ENCODE data around the gene NUP42. TPM values are rescaled to one million over a fixed set of nuclear protein-coding genes. Genes with fewer than 3 reads are reported as not detected.
A peak's percentile ranks its signal among the peaks of the same experiment; 100 is the strongest.

NUP42 gene
- total and polyA plus RNA-seq, 2 donors (not counting 3 experiments of a cell fraction or from before 2014, with no cell fraction given): 31.5 to 38.6 TPM

GRCh38 chr7:23247046-23247602 is 65.3 kb downstream of the NUP42 start:
- H3K79me2 ChIP-seq (ENCODE audit: control insufficient read depth, insufficient read depth, low read length): no peaks in the 10 kb centered on the region
- POLR2A ChIA-PET: interaction anchor here (0.6 kb wide), 1 partner anchor 65 kb away, joined by 3 read pairs; no protein-coding TSS in a partner anchor
- TF ChIP-seq POLR2AphosphoS5 (IDR thresholded peaks at IDR 0.05; ENCODE audit: insufficient read depth, low read depth, low read length) (no peak), MYC (IDR thresholded peaks at IDR 0.05; ENCODE audit: low read depth, low read length) (no peak), POLR2A (IDR thresholded peaks at IDR 0.05; ENCODE audit: low read depth, low read length) (no peak), JUN (IDR thresholded peaks at IDR 0.05; ENCODE audit: borderline replicate concordance, insufficient read depth, insufficient read length, low read depth) (no peak), EZH2 (IDR thresholded peaks at IDR 0.05; ENCODE audit: borderline replicate concordance, low read depth, low read length, severe bottlenecking) (no peak), FOS (IDR thresholded peaks at IDR 0.05; ENCODE audit: borderline replicate concordance, insufficient read depth, low read length) (no peak)
- TF ChIP-seq, protein P1, sequence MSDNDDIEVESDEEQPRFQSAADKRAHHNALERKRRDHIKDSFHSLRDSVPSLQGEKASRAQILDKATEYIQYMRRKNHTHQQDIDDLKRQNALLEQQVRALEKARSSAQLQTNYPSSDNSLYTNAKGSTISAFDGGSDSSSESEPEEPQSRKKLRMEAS (IDR thresholded peaks at IDR 0.05; ENCODE audit: insufficient read depth, insufficient read length): no peak
- intact Hi-C loops (cut with micrococcal nuclease) (no loop called here), dilution Hi-C loops (cut with MboI; ENCODE audit: extremely low pct_ligation_motif_present, low sequenced_read_pairs) (no loop called here)
- peak overlapping the region; percentile 18 for H3K4me2 ChIP-seq (ENCODE audit: insufficient read depth, low read length)
- H2AFZ ChIP-seq (ENCODE audit: low read depth, low read length): peak overlapping the region; percentile 76
- H3K4me3 ChIP-seq (replicated peaks in 1 of 3; ENCODE audit: insufficient read depth in 1 of 3, low read depth in 1 of 3, low read length in 3 of 3): no peak overlapping the region
- CTCF ChIA-PET: interaction anchor here (1.1 to 2.0 kb wide), 3 partner anchors 32 to 162 kb away, joined by 3 to 9 read pairs (median 6); no protein-coding TSS in a partner anchor
- H3K9ac ChIP-seq (replicated peaks; ENCODE audit: extremely low read depth, insufficient read depth, low read length): no peak overlapping the region
- H4K20me1 ChIP-seq (replicated peaks; ENCODE audit: control insufficient read depth, extremely low read depth, insufficient read depth, low read length): no peaks in the 10 kb centered on the region
- BruUV-seq (replicated peaks): no TSS peak
- H3K4me1 ChIP-seq (ENCODE audit: control insufficient read depth, extremely low read depth, insufficient read depth, low read length): peaks cover 4% of the 10 kb centered on the region
- FAIRE-seq: no peak
- H3K27me3 ChIP-seq (ENCODE audit: control insufficient read depth in 2 of 2, insufficient read depth in 2 of 2, low read length in 2 of 2): peaks cover 32% of the 10 kb centered on the region in 2 experiments
- no peaks in the 10 kb centered on the region for H3K9me1 ChIP-seq (replicated peaks; ENCODE audit: control insufficient read depth, extremely low read depth, insufficient read depth, low read length)
- no peaks in the 10 kb centered on the region for H3K9me3 ChIP-seq (replicated peaks; ENCODE audit: control insufficient read depth, insufficient read depth, low read length)
- H3K36me3 ChIP-seq (ENCODE audit: control insufficient read depth in 2 of 2, extremely low read depth in 1 of 2, insufficient read depth in 2 of 2, low read length in 2 of 2): no peaks in the 10 kb centered on the region
- no peak for DNase-seq (ENCODE audit: low read depth, low spot score)
- no peak overlapping the region for H3K27ac ChIP-seq (ENCODE audit: insufficient read depth, low read depth, low read length)

Data from endothelial cell of umbilical vein (primary cell).